NCI-H187 treated with DMSO at 0.1 percent for 48 hours (cell line): ENCODE measurements around the gene ADGRD2.
"Not testable (repeated sequence)": the region's sequence is repeated elsewhere in the genome, so short reads cannot be mapped to it uniquely, and the experiment has no call there.

Experiments used
- DNase-seq: peaks from one replicate; lab custom pipeline; 2025; lab: John Stamatoyannopoulos, UW

ADGRD2 gene, protein sequence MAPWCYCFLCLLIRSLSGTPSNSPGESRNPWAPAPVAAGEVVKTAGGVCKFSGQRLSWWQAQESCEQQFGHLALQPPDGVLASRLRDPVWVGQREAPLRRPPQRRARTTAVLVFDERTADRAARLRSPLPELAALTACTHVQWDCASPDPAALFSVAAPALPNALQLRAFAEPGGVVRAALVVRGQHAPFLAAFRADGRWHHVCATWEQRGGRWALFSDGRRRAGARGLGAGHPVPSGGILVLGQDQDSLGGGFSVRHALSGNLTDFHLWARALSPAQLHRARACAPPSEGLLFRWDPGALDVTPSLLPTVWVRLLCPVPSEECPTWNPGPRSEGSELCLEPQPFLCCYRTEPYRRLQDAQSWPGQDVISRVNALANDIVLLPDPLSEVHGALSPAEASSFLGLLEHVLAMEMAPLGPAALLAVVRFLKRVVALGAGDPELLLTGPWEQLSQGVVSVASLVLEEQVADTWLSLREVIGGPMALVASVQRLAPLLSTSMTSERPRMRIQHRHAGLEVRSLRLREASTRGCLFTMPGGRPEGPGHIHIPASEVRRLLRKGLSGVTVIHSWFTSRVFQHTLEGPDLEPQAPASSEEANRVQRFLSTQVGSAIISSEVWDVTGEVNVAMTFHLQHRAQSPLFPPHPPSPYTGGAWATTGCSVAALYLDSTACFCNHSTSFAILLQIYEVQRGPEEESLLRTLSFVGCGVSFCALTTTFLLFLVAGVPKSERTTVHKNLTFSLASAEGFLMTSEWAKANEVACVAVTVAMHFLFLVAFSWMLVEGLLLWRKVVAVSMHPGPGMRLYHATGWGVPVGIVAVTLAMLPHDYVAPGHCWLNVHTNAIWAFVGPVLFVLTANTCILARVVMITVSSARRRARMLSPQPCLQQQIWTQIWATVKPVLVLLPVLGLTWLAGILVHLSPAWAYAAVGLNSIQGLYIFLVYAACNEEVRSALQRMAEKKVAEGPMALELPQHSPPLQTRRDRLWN

DNA sequence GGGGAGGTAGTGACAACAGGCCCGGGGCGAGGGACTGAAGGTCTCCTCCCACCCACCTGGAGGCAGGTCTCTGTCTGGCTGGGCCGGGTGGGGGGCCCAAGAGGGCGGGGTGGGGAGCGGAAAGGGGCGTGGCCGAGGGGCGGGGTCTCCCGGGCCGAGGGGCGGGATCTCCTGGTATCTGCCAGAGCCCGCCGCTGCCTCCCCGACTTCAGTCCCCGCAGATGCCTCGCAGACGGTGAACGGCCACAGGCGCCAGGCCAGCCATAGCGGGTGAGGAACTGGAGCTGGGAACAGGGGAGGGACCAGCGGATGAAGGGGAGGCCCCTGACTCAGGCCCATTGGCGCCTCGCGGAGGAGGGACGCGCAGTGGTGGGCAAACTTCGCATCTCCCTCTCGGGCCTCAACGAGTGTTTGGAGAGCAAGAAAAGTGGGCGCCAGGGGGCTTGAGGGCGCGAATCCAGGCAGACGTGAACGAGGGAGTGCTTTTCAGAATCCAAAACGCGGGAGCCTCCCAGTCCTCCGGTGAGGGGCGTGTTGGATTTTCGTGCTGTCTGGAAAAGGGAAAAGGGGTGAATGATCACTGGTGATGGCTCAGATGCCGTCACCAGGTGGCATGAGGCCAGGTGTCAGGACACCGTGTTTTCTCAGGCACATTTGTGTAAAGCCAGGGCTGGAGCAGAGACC lies at the start of gene ADGRD2:
ADGRD2 (plus strand) TSS at position 211 of the 684 bp plus-strand sequence. CDS start 1,216 bp downstream, outside the sequence.
- no peak for DNase-seq

DNA sequence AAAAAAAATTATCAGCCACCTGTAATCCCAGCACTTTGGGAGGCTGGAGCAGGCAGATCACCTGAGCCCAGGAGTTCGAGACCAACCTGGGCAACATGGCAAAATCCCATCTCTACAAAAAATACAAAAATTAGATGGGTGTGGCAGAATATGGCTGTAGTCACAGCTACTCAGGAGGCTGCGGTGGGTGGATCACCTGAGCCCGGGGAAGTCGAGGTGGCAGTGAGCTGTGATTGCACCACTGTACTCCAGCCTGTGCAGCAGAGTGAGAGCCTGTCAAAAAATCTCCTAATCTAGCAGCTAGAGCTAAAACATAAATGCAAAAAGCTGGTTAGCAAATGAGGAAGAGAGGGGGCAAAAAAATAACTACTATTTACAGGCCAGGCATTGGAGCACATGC lies 47.0 kb upstream of the ADGRD2 start:
- DNase-seq: no peak

DNA sequence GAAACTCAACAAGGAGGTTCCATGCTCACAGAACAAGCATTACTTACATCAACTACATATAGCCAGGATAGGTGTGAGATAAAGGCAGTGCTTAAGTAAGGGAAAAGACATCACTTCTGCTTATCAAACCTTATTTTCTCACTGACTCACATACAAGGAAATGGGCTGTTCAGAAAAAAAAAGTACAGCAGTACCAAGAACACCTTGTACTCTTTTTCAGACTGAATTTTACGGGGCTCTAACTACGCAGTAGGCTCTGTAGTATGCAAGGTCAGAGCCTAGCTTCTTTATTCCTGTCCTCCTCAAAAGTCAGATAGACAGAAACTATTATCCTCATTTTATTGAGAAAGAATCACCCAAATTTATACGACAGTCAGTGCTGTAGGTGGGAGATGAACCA lies 40.8 kb upstream of the ADGRD2 start:
- DNase-seq: no peak

DNA sequence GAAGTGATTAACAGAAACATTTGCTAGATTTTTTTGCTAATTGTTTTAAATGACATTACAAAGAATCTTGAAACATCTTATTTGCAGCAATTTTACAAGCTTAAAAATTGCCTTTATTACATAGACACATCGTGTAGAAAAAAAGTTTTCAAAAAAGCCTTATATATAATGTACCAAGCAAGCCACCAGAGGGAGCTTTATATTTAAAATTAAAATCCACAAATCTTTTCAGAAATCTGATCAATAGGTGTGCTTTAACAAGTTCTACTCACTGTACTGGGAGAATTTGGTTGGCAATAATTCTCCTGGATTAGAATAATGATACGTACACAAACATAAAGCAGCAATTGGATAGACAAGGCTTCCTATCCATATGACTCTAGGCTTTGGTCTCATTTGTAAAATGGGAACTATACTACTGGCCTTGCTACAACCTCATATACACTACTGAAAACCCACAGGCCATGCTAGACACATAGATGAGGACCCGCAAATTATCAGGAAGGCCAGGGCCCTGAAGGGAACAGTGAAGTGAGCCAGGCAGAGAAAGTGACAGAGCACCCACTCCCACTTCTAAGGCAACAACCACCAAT lies 39.8 kb upstream of the ADGRD2 start:
- no peak for DNase-seq

DNA sequence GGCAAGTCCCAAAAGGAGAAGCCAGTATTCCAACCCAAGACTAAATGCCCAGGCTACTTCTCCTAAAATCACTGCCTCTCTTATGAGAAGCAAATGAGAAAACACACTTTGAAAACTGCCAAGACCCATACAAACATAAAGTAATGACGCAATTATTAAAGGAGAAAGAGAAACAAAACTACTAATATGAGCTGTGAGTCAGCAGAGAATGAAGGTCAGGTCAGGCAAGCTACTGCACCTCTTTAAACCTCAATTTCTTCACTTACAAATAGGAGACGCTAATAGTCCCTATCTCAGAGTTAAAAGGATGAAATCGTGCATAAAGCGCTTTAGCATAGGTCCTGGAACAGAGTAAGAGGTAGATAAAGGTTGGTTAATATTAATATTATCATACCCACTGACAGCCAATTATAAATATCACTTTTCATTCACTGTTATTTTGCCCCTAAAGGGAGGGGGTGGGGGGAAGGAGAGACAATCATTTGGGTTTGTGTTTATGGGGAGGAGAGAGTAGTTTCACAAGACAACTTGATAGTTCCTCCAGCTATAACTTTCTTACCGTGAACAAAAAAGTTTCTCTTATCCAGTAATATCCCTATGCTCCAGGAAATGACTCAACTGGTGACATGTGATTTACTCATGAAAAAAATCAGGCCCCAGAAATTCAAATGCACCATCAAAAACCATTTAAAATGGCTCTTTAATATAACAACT lies 38.6 kb upstream of the ADGRD2 start:
- DNase-seq: no peak

DNA sequence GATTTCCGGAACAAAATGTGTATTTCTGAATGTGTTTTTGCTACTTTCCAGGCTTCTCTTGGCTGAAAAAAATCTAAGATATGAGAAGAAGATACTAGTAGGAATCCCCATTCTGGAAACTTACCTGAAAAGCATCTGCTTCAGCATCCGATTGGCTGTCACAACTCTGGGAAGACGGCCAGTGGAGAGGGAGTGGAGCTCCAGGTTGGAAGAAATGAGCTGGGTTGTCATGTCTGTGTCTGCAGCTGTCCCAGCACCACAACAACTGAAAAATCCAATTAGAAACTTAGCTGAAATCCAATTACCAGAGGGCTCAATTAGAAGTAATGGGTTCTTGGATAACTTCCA lies 38.0 kb upstream of the ADGRD2 start:
- no peak for DNase-seq

DNA sequence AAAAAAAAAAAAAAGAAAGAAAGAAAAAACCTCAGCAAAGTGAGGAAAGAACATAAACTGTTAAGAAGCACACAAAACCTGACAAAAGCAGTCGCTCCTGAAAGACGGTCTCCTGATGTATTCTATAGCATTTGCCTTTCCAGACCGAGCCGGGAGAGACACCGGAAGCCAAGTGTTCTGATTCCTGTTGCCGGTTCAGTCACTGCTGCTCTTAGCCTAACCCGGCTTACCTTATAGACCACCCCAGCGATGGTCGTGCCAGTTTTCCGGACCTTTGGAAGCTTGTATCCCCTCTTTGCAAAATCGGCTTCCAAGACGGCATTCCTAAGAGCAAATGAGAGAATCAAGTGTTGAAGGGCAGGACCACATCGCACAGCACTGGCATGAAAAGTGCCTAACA lies 35.6 kb upstream of the ADGRD2 start:
- no peak for DNase-seq

DNA sequence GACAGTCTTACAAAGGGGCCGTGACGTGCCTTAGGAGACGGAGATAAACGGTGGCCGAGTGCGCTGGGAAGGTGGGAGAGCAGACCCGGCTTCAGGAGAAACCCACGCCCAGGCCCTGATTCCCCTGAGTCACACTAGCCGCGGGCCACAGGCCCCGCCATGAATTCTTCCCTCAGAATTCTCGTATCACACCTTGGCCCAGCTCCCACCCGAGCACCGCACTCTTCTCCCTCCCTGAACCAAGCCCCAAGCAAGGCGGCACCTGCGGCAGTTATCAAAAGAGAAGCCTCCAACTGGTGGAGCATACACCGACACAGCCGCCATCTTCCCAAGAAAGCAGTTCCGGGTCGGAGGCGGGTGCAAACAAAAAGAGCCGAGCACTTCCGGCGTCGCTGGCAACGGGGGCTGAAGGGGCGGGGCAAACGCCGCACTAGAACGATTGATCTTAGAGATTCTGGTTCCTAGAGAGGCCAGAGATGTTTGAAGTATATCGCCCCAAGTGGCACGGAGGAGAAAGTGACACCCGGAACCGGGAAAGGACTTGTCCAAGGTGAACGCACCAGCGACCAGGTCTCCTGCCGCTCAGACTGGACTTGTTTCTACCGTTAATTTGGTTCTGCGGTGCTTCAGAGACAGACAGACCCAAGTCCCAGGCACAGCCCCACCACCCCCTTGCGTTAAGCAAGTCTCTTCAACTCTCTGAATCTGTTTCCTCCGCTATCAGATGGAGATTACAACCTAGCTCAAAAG lies 35.0 kb upstream of the ADGRD2 start, which contains the start of gene PSMB7:
PSMB7 (minus strand) TSS at position 341 of the 750 bp plus-strand sequence; CDS start at position 324, 17 bp downstream.
- peak; percentile 78 for DNase-seq

DNA sequence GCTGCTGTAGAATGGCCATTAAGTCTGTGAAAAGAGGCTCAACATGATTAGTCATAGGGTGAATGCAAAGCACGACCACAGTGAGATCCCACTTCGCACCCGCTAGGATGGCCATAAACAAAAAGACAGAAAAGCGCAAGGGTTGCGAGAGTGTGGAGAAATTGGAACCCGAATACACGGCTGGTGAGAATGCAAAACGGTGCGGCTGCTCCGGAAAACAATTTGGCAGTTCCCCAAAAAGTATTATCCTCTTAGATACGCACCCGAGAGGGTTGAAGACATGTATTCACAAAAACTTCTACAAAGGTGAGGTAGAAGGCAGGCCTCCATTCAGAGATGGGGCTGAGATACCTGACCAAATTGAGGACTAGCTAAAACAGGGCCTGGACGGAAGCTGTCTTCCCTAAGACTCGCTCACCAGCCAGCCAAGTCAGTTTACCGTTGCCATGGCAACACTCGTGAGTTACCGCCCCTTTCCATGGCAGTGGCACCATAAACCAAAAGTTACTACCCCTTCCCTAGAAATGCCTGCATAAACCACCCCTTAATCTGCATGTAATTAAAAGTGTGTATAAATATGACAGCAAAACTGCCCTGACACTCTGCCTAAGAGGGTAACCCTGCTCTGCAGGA lies 34.3 kb upstream of the ADGRD2 start:
- no peak for DNase-seq

DNA sequence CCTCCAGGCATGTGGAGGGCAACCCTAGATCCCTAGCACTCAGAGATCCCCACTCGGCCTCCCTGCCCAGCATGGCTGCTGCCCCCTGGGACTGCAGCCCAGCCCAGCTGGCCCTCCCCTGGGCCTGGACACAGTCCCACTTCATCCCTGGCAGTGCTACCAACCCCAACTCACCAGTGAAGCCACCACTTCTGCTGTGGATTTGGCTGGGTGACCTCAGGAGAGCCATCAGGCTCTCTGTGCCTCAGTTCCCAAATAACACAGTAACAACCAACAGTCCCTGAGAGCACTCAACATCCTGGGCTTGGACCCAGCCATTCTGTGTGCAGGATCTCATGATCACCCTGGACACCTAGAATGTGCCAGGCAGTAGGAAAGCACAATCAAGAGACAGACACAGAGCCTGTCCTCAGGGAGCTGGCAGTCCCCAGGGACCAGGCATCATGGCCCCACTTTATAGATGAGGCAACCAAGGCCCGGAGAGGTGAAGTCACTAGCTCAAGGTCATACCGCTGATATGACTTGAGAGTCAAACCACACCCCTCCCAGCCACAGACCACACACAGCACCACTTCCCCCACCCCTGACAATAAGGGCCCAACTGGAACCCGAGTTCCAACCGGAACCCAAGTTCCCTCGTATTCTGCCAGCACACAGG lies 30.3 kb upstream of the ADGRD2 start:
- DNase-seq: no peak

DNA sequence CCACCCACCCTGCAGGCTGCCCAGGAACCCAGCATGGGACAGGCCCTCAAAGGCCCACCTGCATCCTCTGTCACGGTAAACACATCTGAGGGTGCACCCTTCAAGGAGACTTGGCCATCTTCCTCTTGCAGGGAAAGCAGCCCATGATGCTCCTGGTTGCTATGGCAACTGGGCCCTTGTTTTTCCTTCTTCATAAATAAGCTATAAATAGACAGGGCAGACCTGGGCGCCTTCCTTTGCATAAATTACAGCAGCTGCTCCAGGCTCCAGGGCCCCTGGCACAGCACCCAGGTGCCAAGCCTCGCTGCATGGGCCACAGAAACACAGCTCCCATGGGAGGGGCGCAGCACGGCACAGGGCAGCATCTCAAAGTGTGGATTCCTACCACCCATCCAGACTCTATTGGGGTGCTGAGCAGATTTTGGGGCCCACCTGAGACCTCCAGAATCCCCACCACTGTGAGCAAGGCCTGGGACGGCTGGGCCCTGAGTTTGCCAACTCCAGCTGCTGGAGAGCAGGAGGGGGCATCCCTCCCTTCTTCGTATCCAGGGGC lies 29.2 kb upstream of the ADGRD2 start:
- no peak for DNase-seq

DNA sequence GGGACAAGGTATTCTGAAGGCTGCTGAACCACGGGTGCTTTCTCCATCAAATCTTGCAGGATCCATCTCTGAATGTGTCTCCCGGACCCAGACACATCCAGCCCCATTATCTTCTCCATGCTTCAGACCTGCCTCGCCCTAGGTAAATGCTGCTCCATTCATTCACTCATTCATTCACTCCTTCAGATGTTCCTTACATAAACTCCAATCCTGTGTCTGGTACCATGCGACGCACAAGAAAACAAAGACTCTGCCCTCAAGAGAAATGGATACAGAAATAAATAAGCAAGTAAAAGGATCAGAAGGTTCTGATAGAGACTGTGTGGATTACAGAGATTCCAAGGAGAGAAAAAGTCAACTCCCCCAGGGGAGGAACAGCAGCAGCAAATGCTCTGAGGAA lies 27.1 kb upstream of the ADGRD2 start:
- no peak for DNase-seq

DNA sequence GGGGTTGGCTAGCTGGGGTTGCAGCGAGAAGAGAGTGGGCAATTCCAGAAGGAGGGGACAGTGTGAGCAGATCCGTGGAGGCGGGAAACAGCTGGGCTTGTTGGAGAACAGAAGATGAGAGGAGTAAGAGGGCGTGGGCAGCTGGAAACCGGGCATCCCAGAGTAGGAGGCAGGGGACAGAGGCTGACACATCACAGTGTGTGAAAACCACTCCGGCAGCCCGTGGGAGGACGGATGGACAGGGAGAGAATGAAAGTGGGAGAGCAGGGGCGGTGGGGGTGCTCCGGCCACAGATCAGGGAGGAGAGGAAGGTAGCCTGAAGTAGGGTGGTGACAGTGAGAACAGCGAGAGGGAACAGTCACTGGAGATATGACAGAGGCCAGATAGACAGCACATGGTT lies 26.7 kb upstream of the ADGRD2 start:
- no peak for DNase-seq

DNA sequence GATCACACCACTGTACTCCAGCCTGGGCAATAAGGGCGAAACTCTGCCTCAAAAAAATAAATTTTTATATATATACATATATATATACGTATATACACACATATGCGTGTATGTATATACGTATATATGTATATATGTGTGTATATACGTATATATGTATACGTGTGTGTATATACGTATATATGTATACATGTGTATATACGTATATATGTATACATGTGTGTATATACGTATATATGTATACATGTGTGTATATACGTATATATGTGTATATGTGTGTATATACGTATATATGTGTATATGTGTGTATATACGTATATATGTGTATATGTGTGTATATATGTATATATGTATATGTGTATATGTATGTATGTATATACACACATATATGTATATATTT lies 24.5 kb upstream of the ADGRD2 start:
- DNase-seq: not testable (repeated sequence)

DNA sequence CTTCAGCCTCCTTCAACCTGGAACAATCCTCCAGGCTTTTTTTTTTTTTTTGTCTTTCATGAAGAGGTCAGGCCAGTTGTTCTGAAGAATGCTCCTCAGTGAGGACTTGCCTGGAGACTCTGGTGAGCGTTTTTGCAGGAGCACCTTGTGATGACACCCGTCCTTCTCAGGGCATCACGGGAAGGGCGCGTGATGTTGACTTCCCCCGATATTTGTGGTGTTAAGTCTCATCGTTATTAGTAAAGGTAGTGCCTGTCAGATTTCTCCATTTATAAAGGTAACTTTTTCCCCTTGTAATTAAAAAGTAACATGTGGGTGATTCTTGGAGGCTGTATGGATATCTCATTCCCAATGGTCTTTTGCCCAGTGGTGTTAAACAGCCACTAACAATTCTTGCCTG lies 23.9 kb upstream of the ADGRD2 start:
- DNase-seq: no peak

DNA sequence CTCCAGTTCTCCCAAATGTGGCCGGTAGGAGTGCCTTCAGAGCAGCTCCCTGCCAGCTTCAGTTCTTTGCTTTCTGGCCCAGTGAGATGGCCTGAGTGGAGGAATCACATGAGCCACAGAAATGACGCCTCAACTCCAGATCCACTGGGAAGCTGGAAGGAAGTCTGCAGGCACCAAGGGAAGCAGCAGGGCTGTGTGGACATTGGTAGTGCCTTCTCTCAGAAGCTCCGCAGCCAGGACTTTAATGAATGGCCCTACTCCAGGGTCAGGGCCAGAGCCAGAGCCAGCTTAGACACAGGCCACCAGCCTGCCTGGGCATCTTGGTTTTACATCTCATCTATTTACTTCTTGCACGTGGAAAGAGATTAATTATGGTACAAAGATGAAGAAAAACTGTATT lies 23.0 kb upstream of the ADGRD2 start:
- no peak for DNase-seq

DNA sequence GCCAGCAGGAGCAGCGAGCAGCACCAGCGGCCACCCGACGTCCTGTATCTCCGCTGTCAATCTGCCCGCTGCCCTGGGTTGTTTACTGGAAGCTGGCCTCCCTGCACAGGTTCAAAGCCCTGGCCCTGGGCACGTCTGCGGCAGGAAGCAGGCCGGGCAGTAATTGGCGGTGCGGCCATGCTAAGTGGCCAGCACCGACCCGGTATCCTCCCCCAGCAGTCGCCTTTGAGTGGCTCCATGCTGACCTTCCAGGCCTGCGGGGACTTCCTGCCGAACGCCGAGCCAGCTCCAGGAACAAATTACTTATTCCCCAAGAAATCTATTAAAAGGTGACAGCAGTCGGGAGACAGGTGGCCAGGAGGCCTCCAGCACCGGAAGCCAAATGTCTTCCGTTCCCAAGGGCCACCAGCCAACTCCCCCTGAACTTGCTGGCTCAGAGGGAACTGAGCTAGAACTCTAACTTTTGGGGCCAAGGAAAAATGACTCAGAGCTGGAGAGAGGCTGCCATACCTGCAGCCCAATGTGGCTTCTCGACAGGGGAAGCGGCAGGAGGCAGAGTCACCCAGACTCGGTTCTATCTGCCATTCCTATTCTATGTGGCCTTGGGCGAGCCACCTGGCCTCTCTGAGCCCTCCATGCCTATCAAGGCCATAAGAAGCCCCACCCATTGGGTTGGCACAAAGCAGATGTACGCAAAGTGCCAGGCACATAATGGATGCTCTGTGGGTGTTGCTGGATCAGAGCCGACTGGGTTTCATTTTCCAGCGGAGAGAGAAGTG lies 21.3 kb upstream of the ADGRD2 start:
- DNase-seq: no peak

DNA sequence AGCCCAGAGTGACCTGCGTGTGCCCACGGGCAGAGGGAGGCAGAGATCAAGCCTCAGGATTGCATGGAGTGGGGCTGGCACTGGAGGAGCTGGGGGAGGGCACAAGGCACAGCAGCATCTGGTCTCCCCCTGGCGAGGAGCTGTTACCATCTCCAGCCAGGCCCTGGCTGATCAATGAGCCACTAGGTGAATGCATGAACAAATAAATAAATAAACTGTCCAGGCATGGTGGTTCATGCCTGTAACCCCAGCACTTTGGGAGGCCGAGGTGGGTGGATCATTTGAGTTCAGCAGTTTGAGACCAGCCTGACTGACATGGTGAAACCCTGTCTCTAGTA lies 20.8 kb upstream of the ADGRD2 start:
- DNase-seq: no peak

DNA sequence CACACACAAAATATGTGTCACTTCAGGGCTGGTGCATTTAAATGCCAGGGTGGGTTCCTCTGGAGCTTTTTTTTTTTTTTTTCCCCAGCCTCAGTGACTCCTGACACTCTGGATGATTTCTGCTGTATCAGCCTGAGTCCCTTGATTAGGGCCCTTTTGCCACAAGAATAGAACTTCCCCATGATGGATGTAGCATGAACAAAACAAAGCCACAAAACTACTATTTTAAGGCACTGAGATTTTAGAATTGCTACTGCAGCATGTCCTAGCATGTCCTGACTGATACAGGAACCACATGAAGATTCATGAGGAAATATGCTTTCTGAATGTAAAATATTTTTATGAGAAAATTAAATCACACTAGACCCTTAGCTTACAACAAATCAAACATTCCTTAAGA lies 13.9 kb upstream of the ADGRD2 start:
- DNase-seq: no peak
